H1 (cell line): ENCODE data around the gene FGFR2. TPM values are rescaled to one million over a fixed set of nuclear protein-coding genes. Genes with fewer than 3 reads are reported as not detected.

Experiments
- polyA plus RNA-seq, 7 experiments: library from polyadenylated mRNA; depleted of rRNA in 3 of 7; stranded (reverse) in 5 of 7; unstranded in 2 of 7; fragments of >200 nt in 5 of 7; fragments of 200-250 nt in 2 of 7; gene quantifications; 1 replicate in 5 of 7; 2 replicates in 1 of 7; 4 replicates in 1 of 7; pipeline versions ENCODE4 v1.2.1 to v1.2.3, GENCODE V29; 2011 to 2013; ENCODE audit warnings: missing spikeins in 2 of 7, mixed read lengths in 2 of 7
- total RNA-seq: library from RNA; stranded (reverse); fragmentation: NEBNext Ultra II Directional; extraction: Animal tissue kit (Norgen Biotek cat#: 25700); gene quantifications from 2 replicates; pipeline ENCODE4 v1.2.1, GENCODE V29; 2021
- TF ChIP-seq, protein P1 (sequence below): fragments of 300-600 bp; sonication (generic); IDR thresholded peaks from 2 replicates; pipeline ENCODE4 v1.7.1; 2012; ENCODE audit warnings: low read length, moderate library complexity, mild to moderate bottlenecking, inconsistent platforms; ENCODE audit not compliant: insufficient replicate concordance

Gene FGFR2
- total and polyA plus RNA-seq, 2 of the 8 experiments (the other 6 are each of a cell fraction or from before 2014, with no cell fraction given), result 50.2 to 81.2 TPM

DNA sequence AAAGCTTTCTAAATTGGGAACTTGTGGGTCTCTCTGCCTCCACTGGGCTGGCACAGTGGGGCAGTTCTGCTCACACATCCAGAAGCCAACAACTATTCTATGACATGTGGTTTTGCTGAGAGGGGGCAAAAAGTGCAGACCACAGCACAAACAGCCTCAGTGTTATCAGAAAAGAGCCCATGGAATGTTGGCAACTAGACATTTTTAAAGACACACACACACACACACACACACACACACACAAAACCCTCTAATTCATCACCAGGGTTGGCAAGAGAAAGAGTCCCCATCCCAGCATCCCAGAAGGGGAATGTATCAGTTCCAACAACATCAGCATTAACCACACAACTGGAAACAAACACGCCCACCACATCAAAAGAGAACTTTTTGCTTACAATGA is 117.1 kb downstream of the FGFR2 start (continued):
- TF ChIP-seq, protein P1, sequence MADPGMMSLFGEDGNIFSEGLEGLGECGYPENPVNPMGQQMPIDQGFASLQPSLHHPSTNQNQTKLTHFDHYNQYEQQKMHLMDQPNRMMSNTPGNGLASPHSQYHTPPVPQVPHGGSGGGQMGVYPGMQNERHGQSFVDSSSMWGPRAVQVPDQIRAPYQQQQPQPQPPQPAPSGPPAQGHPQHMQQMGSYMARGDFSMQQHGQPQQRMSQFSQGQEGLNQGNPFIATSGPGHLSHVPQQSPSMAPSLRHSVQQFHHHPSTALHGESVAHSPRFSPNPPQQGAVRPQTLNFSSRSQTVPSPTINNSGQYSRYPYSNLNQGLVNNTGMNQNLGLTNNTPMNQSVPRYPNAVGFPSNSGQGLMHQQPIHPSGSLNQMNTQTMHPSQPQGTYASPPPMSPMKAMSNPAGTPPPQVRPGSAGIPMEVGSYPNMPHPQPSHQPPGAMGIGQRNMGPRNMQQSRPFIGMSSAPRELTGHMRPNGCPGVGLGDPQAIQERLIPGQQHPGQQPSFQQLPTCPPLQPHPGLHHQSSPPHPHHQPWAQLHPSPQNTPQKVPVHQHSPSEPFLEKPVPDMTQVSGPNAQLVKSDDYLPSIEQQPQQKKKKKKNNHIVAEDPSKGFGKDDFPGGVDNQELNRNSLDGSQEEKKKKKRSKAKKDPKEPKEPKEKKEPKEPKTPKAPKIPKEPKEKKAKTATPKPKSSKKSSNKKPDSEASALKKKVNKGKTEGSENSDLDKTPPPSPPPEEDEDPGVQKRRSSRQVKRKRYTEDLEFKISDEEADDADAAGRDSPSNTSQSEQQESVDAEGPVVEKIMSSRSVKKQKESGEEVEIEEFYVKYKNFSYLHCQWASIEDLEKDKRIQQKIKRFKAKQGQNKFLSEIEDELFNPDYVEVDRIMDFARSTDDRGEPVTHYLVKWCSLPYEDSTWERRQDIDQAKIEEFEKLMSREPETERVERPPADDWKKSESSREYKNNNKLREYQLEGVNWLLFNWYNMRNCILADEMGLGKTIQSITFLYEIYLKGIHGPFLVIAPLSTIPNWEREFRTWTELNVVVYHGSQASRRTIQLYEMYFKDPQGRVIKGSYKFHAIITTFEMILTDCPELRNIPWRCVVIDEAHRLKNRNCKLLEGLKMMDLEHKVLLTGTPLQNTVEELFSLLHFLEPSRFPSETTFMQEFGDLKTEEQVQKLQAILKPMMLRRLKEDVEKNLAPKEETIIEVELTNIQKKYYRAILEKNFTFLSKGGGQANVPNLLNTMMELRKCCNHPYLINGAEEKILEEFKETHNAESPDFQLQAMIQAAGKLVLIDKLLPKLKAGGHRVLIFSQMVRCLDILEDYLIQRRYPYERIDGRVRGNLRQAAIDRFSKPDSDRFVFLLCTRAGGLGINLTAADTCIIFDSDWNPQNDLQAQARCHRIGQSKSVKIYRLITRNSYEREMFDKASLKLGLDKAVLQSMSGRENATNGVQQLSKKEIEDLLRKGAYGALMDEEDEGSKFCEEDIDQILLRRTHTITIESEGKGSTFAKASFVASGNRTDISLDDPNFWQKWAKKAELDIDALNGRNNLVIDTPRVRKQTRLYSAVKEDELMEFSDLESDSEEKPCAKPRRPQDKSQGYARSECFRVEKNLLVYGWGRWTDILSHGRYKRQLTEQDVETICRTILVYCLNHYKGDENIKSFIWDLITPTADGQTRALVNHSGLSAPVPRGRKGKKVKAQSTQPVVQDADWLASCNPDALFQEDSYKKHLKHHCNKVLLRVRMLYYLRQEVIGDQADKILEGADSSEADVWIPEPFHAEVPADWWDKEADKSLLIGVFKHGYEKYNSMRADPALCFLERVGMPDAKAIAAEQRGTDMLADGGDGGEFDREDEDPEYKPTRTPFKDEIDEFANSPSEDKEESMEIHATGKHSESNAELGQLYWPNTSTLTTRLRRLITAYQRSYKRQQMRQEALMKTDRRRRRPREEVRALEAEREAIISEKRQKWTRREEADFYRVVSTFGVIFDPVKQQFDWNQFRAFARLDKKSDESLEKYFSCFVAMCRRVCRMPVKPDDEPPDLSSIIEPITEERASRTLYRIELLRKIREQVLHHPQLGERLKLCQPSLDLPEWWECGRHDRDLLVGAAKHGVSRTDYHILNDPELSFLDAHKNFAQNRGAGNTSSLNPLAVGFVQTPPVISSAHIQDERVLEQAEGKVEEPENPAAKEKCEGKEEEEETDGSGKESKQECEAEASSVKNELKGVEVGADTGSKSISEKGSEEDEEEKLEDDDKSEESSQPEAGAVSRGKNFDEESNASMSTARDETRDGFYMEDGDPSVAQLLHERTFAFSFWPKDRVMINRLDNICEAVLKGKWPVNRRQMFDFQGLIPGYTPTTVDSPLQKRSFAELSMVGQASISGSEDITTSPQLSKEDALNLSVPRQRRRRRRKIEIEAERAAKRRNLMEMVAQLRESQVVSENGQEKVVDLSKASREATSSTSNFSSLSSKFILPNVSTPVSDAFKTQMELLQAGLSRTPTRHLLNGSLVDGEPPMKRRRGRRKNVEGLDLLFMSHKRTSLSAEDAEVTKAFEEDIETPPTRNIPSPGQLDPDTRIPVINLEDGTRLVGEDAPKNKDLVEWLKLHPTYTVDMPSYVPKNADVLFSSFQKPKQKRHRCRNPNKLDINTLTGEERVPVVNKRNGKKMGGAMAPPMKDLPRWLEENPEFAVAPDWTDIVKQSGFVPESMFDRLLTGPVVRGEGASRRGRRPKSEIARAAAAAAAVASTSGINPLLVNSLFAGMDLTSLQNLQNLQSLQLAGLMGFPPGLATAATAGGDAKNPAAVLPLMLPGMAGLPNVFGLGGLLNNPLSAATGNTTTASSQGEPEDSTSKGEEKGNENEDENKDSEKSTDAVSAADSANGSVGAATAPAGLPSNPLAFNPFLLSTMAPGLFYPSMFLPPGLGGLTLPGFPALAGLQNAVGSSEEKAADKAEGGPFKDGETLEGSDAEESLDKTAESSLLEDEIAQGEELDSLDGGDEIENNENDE, result no peak
